HG03135 (cell line): Measurements from ENCODE around the gene ERN1.

Source experiments
- ATAC-seq: cut with Tn5 transposase; IDR thresholded peaks from one replicate; pipeline ENCODE4 v1.9.1; 2021; ENCODE audit warnings: mild to moderate bottlenecking, moderate library complexity; ENCODE audit not compliant: unreplicated experiment

ERN1 gene

GRCh38 chr17:64113006-64113405 lies 16.9 kb downstream of the ERN1 start:
- ATAC-seq = no peak

- no peak for ATAC-seq
Observed at GRCh38 chr17:64111831-64112230, 18.1 kb downstream of the ERN1 start.

- no peak for ATAC-seq
Observed at GRCh38 chr17:64110379-64111152, 19.4 kb downstream of the ERN1 start.

- ATAC-seq = no peak
Observed at GRCh38 chr17:64109400-64109799, 20.5 kb downstream of the ERN1 start.

GRCh38 chr17:64107500-64108236 lies 22.3 kb downstream of the ERN1 start:
- no peak for ATAC-seq

DNA sequence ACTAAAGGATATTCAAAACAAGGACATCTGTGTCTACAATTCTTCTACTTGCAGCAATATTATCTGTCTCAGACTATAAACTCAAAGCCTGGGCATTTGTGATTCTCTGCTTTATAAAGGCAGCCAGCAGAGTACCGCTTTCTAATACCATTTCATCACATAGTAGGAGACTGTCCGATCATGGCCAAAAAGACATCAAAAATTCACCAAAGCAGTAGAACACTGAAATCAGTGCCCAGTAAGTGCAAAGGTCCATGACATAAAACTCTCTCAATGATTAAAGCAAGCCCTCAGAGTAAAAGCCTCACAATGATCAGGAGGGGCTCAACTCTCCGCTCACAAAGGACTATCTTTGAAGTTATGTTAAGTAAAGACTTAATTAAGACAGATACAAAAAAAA lies 23.0 kb downstream of the ERN1 start:
- no peak for ATAC-seq

GRCh38 chr17:64103391-64104364 lies 26.3 kb downstream of the ERN1 start:
- no peak for ATAC-seq

DNA sequence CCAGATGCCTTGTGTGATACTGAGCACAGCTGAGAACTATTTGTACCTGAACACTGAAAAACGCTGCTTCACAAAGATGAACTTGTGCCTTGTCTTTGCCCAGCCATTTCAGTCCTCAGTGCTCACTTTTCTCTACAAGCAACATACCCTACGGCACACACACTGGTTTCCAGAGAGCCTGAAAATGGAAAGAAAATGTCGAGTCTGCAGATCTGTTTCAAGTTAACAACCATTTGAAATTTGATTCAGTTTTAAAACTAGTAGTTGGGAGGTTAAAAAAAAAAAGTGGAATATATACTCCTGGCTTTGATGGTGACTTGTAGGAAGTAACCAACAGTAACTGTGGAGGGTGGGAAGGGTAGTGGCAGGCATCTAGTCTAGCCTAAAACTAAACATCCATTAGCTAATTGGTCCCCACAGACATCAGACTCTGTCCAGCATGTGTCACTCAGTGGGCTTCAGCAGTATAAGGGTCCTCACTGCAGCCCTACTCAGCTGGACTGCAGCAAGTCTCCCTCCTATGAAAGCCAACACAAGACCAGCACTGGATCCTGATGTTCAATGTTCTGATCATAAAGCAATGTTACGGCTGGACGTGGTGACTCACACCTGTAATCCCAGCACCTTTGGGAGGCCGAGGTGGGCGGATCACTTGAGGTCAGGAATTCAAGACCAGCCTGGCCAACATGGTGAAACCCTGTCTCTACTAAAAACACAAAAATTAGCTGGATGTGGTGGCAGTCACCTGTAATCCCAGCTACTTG lies 27.1 kb downstream of the ERN1 start:
- ATAC-seq = no peak

- ATAC-seq = no peak
Observed at GRCh38 chr17:64099543-64099942, 30.4 kb downstream of the ERN1 start.

DNA sequence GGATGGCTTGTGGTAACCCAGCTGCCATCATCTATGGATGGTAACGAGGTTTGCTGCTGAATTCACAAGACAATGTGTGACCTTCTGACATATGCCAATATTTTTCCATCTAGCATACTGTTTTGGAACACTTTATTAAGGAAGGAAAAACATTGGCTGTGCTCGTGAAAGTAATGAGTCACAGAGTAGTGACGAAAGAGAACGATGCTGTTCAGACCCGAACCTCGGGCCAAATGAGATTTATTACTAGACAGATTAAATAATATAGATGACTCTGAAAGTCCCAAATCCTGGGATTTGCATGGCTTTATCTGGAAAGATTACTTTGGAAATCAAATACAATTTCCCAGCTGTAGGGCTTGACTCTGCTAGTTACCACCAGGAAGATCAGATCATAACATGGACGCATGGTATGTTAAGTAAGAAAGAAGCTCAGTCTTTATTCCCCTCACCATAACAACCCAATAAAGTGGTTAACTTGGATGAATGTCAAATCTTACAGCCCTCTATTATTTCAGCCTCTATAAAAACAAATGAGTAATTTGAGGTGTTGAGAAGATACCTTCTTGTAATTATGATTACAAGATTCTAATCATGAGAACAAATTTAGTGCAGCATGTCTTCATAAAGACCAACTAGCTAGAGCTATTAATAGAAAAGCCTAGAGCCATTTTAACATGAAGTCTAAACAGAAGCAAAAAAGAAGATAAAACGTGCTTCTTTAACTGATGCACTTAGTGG lies 32.6 kb downstream of the ERN1 start:
- no peak for ATAC-seq

DNA sequence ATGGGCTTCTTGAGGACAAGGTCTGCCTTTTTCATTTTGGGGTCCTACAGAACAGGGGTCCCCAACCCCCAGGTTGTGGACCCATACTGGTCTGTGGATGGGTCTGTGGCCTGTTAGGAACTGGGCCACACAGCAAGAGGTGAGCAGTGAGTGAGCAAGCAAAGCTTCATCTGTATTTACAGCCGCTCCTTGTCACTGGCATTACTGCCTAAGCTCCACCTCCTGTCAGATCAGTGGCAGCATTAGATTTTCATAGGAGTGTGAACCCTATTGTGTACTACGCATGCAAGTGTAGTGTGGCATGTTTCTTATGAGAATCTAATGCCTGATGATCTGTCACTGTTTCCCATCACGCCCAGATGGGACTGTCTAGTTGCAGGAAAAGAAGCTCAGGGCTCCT lies 33.9 kb downstream of the ERN1 start:
- no peak for ATAC-seq

DNA sequence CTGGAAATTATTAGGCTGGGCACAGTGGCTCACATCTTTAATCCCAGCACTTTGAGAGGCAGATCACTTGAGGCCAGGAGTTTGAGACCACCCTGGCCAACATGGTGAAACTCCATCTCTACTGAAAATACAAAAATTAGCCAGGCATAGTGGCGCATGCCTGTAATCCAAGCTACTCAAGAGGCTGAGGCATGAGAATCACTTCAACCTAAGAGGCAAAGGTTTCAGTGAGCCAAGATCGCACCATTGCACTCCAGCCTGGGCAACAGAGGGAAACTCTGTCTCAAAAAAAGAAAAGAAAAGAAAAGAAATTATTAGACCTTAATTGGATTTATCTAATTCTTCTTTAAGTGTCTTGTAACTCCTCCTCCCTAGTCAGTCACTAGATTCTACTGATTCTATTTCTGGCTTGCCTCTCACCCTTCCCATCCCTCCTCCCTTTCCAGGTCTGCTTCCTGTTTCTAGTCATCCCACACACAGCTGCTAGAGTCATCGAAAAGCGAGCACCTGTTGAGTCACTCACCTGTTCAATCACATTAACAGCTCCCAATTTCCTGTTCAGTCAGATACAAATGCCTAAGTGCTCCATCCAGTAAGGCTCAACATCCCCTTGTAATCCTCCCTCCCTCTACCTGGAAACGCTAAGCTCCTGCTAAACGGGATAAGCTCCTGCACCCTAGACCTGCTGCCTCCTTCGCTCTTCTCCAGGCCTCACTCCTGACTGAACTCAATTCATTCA lies 34.6 kb downstream of the ERN1 start:
- ATAC-seq = no peak

DNA sequence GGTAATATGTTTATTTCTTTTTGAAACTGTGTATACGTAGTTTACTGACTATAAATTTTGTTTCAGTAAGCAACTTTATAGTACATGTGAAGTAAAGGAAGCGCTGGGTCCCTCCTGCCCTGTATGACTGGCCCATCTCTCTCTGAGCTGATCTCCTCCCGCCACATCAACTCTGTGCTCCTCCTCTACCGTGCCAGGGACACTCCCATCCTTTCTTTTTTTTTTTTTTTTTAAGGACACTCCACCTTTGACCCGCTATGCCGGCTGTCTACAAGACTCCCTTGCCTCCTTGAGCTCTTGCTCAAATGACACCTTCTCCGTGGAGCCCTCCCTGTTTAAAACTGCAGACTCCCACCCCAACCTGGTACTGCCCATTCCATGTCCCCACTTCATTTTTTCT lies 35.5 kb downstream of the ERN1 start:
- no peak for ATAC-seq

- ATAC-seq = no peak
Observed at GRCh38 chr17:64092952-64093451, 36.9 kb downstream of the ERN1 start.

- ATAC-seq = no peak
Observed at GRCh38 chr17:64092113-64092512, 37.8 kb downstream of the ERN1 start.

GRCh38 chr17:64091571-64091970 lies 38.4 kb downstream of the ERN1 start:
- no peak for ATAC-seq

GRCh38 chr17:64091116-64091515 lies 38.8 kb downstream of the ERN1 start:
- no peak for ATAC-seq

DNA sequence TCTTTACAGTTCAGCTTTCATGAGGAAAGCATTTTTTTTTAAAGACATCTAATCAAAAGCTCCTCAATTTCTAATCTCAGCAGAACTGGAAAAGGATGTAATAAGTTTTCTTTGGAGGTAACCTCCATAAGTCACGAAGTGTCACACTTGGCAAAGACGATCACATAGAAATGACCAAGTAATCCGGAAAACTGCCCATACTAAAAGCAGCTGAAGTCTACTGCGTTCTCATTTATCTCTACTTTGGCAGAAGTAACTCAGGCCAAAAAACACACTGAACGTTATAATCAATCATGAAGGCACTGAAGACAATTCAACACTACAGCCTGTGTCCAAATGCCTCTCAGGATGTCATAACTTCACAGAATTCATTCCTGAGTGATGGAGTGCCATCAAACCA lies 39.8 kb downstream of the ERN1 start:
- no peak for ATAC-seq
